HepG2 (cell line): ENCODE data around the gene MGLL. TPM values are rescaled to one million over a fixed set of nuclear protein-coding genes. Genes with fewer than 3 reads are reported as not detected.

ENCODE experiments used
- ATAC-seq: fragments of 200-7000 bp; cut with Tn5 transposase; 3 replicates; pipeline ENCODE4 v1.9.1; 2020; ENCODE audit warnings: mild to moderate bottlenecking, moderate library complexity
- BruUV-seq: library from RNA; stranded (reverse); fragments of 400-500 nt; replicated peaks from 2 replicates; lab custom pipeline; 2021; lab: Mats Ljungman, UMichigan
- CTCF ChIA-PET: fragments of 300-600 bp; formaldehyde crosslinking; extraction: SDS; loops from one replicate; lab custom pipeline; 2021; ENCODE audit warnings: low total read pairs, inconsistent platforms, low intra/inter-chr PET ratio; lab: Yijun Ruan, JAX
- POLR2A ChIA-PET: fragments of 350-600 bp; sonication (Branson Sonifier 250); formaldehyde crosslinking; loops from one replicate; lab custom pipeline; 2020; ENCODE audit warnings: antibody characterized with exemption, inconsistent platforms; lab: Yijun Ruan, JAX
- DNase-seq: peaks from one replicate; pipeline ENCODE4 v3.0.0-alpha.2; 2015; ENCODE audit warnings: low spot score
- FAIRE-seq: peaks from 3 replicates; lab custom pipeline; 2011; peaks lifted over from hg19 to GRCh38; lab: Jason Lieb, UNC
- H2AFZ ChIP-seq: one replicate; pipeline ENCODE4 v1.6.1; 2011; ENCODE audit warnings: low read length, inconsistent platforms
- H3K27ac ChIP-seq: fragments of 300-600 bp; 3 replicates; pipeline ENCODE4 v1.8.0; 2011; ENCODE audit warnings: mixed run types, mild to moderate bottlenecking, mixed read lengths, low read length, inconsistent platforms; ENCODE audit not compliant: insufficient read depth; ENCODE audit errors: extremely low read length
- H3K27me3 ChIP-seq, 2 experiments: fragments of 200-600 bp in 1 of 2; 2 replicates in 1 of 2; 3 replicates in 1 of 2; pipeline versions ENCODE4 v1.6.0 to v1.8.0; 2011; ENCODE audit warnings: low read length in 2 of 2, mild to moderate bottlenecking in 2 of 2, moderate library complexity in 2 of 2, inconsistent platforms in 1 of 2; ENCODE audit not compliant: insufficient read depth in 2 of 2, control insufficient read depth in 1 of 2
- H3K36me3 ChIP-seq, 2 experiments: fragments of 200-600 bp in 1 of 2; replicated peaks in 1 of 2; 2 replicates in 1 of 2; 3 replicates in 1 of 2; pipeline versions ENCODE4 v1.5.1 to v1.8.0; 2011; ENCODE audit warnings: low read length in 2 of 2, inconsistent platforms in 1 of 2; ENCODE audit not compliant: insufficient read depth in 2 of 2, control insufficient read depth in 1 of 2
- H3K4me1 ChIP-seq: 2 replicates; pipeline ENCODE4 v1.5.1; 2012; ENCODE audit warnings: low read length, inconsistent platforms; ENCODE audit not compliant: insufficient read depth
- H3K4me2 ChIP-seq: 2 replicates; pipeline ENCODE4 v1.6.0; 2011; ENCODE audit warnings: low read depth, low read length, inconsistent platforms
- H3K4me3 ChIP-seq, 3 experiments: fragments of 200-600 bp in 1 of 3; sonication (generic), shearing (Covaris generic) in 1 of 3; replicated peaks in 1 of 3; 2 replicates each; pipeline ENCODE4 v1.5.1; 2011 to 2016; ENCODE audit warnings: low read length in 3 of 3, inconsistent platforms in 2 of 3, low read depth in 2 of 3, mild to moderate bottlenecking in 2 of 3, control low read depth in 1 of 3, mixed read lengths in 1 of 3; ENCODE audit not compliant: insufficient read depth in 1 of 3
- H3K79me2 ChIP-seq: one replicate; pipeline ENCODE4 v1.6.1; 2011; ENCODE audit warnings: low read length, inconsistent platforms; ENCODE audit not compliant: insufficient read depth
- H3K9ac ChIP-seq: 2 replicates; pipeline ENCODE4 v1.6.0; 2011; ENCODE audit warnings: mild to moderate bottlenecking, low read depth, low read length, inconsistent platforms; ENCODE audit not compliant: insufficient read depth
- H3K9me3 ChIP-seq: 2 replicates; pipeline ENCODE4 v1.5.1; 2012; ENCODE audit warnings: mild to moderate bottlenecking, low read length
- H4K20me1 ChIP-seq: 2 replicates; pipeline ENCODE4 v1.6.0; 2011; ENCODE audit warnings: inconsistent platforms, mild to moderate bottlenecking, low read length, moderate library complexity; ENCODE audit not compliant: insufficient read depth
- FOSL2 ChIP-seq: sonication (generic); formaldehyde crosslinking; IDR thresholded peaks from 2 replicates; pipeline ENCODE4 v1.4.0; 2020; ENCODE audit warnings: missing genetic modification reagents
- HOXA9 ChIP-seq: sonication (generic); formaldehyde crosslinking; IDR thresholded peaks from 2 replicates; pipeline ENCODE4 v1.8.1; 2022; ENCODE audit warnings: missing genetic modification reagents, mild to moderate bottlenecking, moderate library complexity, borderline replicate concordance
- IRF9 ChIP-seq: sonication (generic); formaldehyde crosslinking; IDR thresholded peaks from 2 replicates; pipeline ENCODE4 v1.8.0; 2022; ENCODE audit warnings: missing genetic modification reagents, mild to moderate bottlenecking, borderline replicate concordance
- MYC ChIP-seq: sonication (generic); formaldehyde crosslinking; IDR thresholded peaks from 2 replicates; pipeline ENCODE4 v1.9.0; 2021; ENCODE audit warnings: missing genetic modification reagents, borderline replicate concordance
- RCOR2 ChIP-seq: IDR thresholded peaks from 2 replicates; pipeline ENCODE4 v1.6.1; 2016; ENCODE audit warnings: missing biosample characterization, missing genetic modification reagents
- YEATS2 ChIP-seq: sonication (generic); formaldehyde crosslinking; IDR thresholded peaks from 2 replicates; pipeline ENCODE4 v1.4.0; 2020; ENCODE audit warnings: missing genetic modification reagents, borderline replicate concordance
- ZBTB39 ChIP-seq: sonication (generic); formaldehyde crosslinking; IDR thresholded peaks from 2 replicates; pipeline ENCODE4 v1.5.0; 2020; ENCODE audit warnings: missing genetic modification reagents
- ZFP36 ChIP-seq: fragments of 150-350 bp; IDR thresholded peaks from 2 replicates; pipeline ENCODE4 v1.6.1; 2018; ENCODE audit warnings: borderline replicate concordance, low read length, low read depth; ENCODE audit not compliant: partially characterized antibody
- ZNF446 ChIP-seq: sonication (generic); formaldehyde crosslinking; IDR thresholded peaks from 2 replicates; pipeline ENCODE4 v1.5.0; 2020; ENCODE audit warnings: mild to moderate bottlenecking, missing genetic modification reagents
- ZNF564 ChIP-seq: sonication (generic); formaldehyde crosslinking; IDR thresholded peaks from 2 replicates; pipeline ENCODE4 v1.8.1; 2023; ENCODE audit warnings: mild to moderate bottlenecking, missing genetic modification reagents
- ZNF607 ChIP-seq: sonication (generic); formaldehyde crosslinking; IDR thresholded peaks from 2 replicates; pipeline ENCODE4 v1.5.1; 2020; ENCODE audit warnings: missing genetic modification reagents, mild to moderate bottlenecking, borderline replicate concordance
- ZNF782 ChIP-seq: sonication (generic); formaldehyde crosslinking; IDR thresholded peaks from 2 replicates; pipeline ENCODE4 v1.4.0; 2020; ENCODE audit warnings: missing genetic modification reagents, mild to moderate bottlenecking, borderline replicate concordance
- WGBS: methylation state at CpG from one replicate; pipeline ENCODE4 v1.1.6; 2017; ENCODE audit warnings: low lambda C conversion rate; 5-methylcytosine and 5-hydroxymethylcytosine counted together
- in situ Hi-C: cut with HindIII; loops from 2 replicates; pipeline ENCODE4 v1.10.0; 2017; ENCODE audit warnings: low pct_unique_long_range_greater_than_20kb; ENCODE audit not compliant: extremely low pct_ligation_motif_present
- intact Hi-C: fragments of 100-400 bp; cut with micrococcal nuclease; formaldehyde crosslinking; loops from one replicate; pipeline ENCODE4 v1.10.0; 2022; ENCODE audit not compliant: unreplicated experiment
- polyA plus RNA-seq, 8 experiments: library from polyadenylated mRNA; depleted of rRNA in 3 of 8; stranded (reverse) in 7 of 8; unstranded in 1 of 8; fragments of >200 nt; fragmentation: Illumina TruSeq in 4 of 8; extraction: Trizol in 4 of 8; gene quantifications; 2 replicates each; pipeline versions ENCODE4 v1.2.1 to v1.2.3, GENCODE V29; 2011 to 2016; ENCODE audit warnings: low read depth in 4 of 8, missing spikeins in 1 of 8, mixed read lengths in 1 of 8; ENCODE audit not compliant: insufficient read depth in 1 of 8
- total RNA-seq, 5 experiments: library from RNA; depleted of rRNA; stranded (reverse); fragments of >200 nt; fragmentation: Illumina TruSeq; extraction: Trizol; gene quantifications; 2 replicates each; pipeline ENCODE4 v1.2.3, GENCODE V29; 2016; ENCODE audit warnings: low read depth in 1 of 5

MGLL gene
- total and polyA plus RNA-seq, 2 of the 13 experiments (the other 11 are each of a cell fraction or from before 2014, with no cell fraction given), result not detected

- Histone ChIP-seq H3K36me3 (no peaks in the 10 kb centered on the region), H3K9ac (no peak overlapping the region), H2AFZ (no peak overlapping the region), H3K27ac (no peak overlapping the region), H3K9me3 (no peaks in the 10 kb centered on the region), H3K4me1 (no peaks in the 10 kb centered on the region), H3K27me3 (peaks cover 6 to 58% of the 10 kb centered on the region in 2 experiments), H3K4me3 (no peak overlapping the region), H4K20me1 (no peaks in the 10 kb centered on the region), H3K4me2 (no peak overlapping the region), H3K79me2 (no peaks in the 10 kb centered on the region)
- FAIRE-seq, result no peak
- ATAC-seq, result no peak
- no peak for DNase-seq
- TF ChIP-seq IRF9 (CRISPR knock-in tag) (no peak), ZNF564 (CRISPR knock-in tag) (no peak), RCOR2 (no peak), MYC (CRISPR knock-in tag) (no peak), ZNF446 (CRISPR knock-in tag) (no peak), ZNF782 (no peak), ZBTB39 (no peak), YEATS2 (CRISPR knock-in tag) (no peak), FOSL2 (CRISPR knock-in tag) (no peak), ZFP36 (no peak), ZNF607 (no peak), HOXA9 (CRISPR knock-in tag) (no peak)
- BruUV-seq, result no TSS peak
- WGBS, result 43% methylated on average over 10 of the region's 14 CpGs
- CTCF ChIA-PET, result no interaction called here
- in situ Hi-C loops, result no loop called here
- POLR2A ChIA-PET, result no interaction called here
- intact Hi-C loops, result no loop called here
These were observed 111.2 kb downstream of the MGLL start for GRCh38 chr3:127711021-127711695.
